OCI-LY3 (cell line): ENCODE data around the gene SFSWAP.

Source experiments
- EZH2phosphoT487 ChIP-seq: fragments of 200-600 bp; shearing (Covaris generic); IDR thresholded peaks from 2 replicates; pipeline ENCODE4 v1.6.1; 2018; ENCODE audit warnings: antibody characterized with exemption, mixed run types, low read depth
- TF ChIP-seq, protein P1 (sequence below): fragments of 200-600, 300-600 bp; sonication (generic); IDR thresholded peaks from 2 replicates; pipeline ENCODE4 v1.5.1; 2014; ENCODE audit warnings: antibody characterized with exemption, low read length, low read depth

DNA sequence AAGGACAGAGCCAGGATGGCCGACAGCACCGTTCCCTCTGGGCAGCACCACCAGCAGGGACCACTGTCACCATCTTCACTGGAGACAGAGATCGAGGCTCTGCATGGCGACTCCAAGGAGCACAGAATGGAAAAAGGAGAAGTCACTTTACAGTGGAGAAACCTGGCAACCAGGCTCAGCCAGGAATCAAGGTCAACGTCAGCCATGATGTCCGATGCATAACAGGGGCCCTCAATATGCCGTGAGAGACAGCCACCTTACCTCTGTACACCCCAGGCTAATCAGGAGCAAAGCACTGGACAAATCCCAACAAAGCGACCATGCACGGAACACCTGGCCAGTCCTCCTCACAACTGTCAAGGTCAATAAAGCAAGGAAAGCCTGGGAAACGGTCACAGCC is 20.6 kb upstream of the SFSWAP start:
- TF ChIP-seq, protein P1, sequence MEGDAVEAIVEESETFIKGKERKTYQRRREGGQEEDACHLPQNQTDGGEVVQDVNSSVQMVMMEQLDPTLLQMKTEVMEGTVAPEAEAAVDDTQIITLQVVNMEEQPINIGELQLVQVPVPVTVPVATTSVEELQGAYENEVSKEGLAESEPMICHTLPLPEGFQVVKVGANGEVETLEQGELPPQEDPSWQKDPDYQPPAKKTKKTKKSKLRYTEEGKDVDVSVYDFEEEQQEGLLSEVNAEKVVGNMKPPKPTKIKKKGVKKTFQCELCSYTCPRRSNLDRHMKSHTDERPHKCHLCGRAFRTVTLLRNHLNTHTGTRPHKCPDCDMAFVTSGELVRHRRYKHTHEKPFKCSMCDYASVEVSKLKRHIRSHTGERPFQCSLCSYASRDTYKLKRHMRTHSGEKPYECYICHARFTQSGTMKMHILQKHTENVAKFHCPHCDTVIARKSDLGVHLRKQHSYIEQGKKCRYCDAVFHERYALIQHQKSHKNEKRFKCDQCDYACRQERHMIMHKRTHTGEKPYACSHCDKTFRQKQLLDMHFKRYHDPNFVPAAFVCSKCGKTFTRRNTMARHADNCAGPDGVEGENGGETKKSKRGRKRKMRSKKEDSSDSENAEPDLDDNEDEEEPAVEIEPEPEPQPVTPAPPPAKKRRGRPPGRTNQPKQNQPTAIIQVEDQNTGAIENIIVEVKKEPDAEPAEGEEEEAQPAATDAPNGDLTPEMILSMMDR = no peak
- no peak for TF ChIP-seq EZH2phosphoT487
